CD4-positive, alpha-beta T cell treated with Interleukin-4 for 1 hour (primary cell): ENCODE data around the gene ODC1.

ENCODE experiments used
- DNase-seq, 2 donors: peaks; one replicate each; pipeline ENCODE4 v3.0.0-alpha.2; 2020 to 2022

Gene ODC1

GRCh38 chr2:10413503-10413902, 34.6 kb downstream of the ODC1 start:
- no peak for DNase-seq

- DNase-seq = peak; percentile 29 to 47
Measured at GRCh38 chr2:10412380-10412779, 35.7 kb downstream of the ODC1 start.

GRCh38 chr2:10411557-10411956, 36.6 kb downstream of the ODC1 start:
- no peak for DNase-seq

- no peak for DNase-seq
Measured at GRCh38 chr2:10410823-10411437, 37.2 kb downstream of the ODC1 start.

- peak in 1 of 2 donors; percentile 61 for DNase-seq
Measured at GRCh38 chr2:10410001-10410822, 37.9 kb downstream of the ODC1 start.

GRCh38 chr2:10408649-10409579, 39.2 kb downstream of the ODC1 start:
- peak; percentile 86 for DNase-seq

GRCh38 chr2:10407841-10408648, 40.1 kb downstream of the ODC1 start:
- peak; percentile 51 to 72 for DNase-seq

- DNase-seq = no peak
Measured at GRCh38 chr2:10407432-10407831, 40.7 kb downstream of the ODC1 start.

GRCh38 chr2:10406491-10407188, 41.5 kb downstream of the ODC1 start:
- no peak for DNase-seq

- DNase-seq = no peak
Measured at GRCh38 chr2:10406016-10406415, 42.1 kb downstream of the ODC1 start.

- no peak for DNase-seq
Measured at GRCh38 chr2:10405448-10405847, 42.7 kb downstream of the ODC1 start.

- DNase-seq = no peak
Measured at GRCh38 chr2:10404324-10405143, 43.6 kb downstream of the ODC1 start.

- DNase-seq = no peak
Measured at GRCh38 chr2:10402653-10403215, 45.4 kb downstream of the ODC1 start.

GRCh38 chr2:10402062-10402585, 46.0 kb downstream of the ODC1 start:
- no peak for DNase-seq

- DNase-seq = no peak
Measured at GRCh38 chr2:10400978-10401951, 46.9 kb downstream of the ODC1 start.

- DNase-seq = peak in 1 of 2 donors; percentile 72
Measured at GRCh38 chr2:10400568-10400977, 47.6 kb downstream of the ODC1 start.

GRCh38 chr2:10400002-10400401, 48.1 kb downstream of the ODC1 start:
- DNase-seq = no peak

GRCh38 chr2:10399358-10399757, 48.8 kb downstream of the ODC1 start:
- DNase-seq = no peak

- DNase-seq = no peak
Measured at GRCh38 chr2:10398496-10398895, 49.6 kb downstream of the ODC1 start.
